Right atrium auricular region (tissue), 2 donors: ENCODE data around the gene GALK1. TPM values are rescaled to one million over a fixed set of nuclear protein-coding genes. Genes with fewer than 3 reads are reported as not detected.

Source experiments
- DNase-seq: peaks from one replicate; pipeline ENCODE4 v3.0.0-alpha.2; 2019; ENCODE audit warnings: low spot score
- H3K27ac ChIP-seq, 2 donors: fragments of 200-600 bp; sonication (generic); 1 replicate in 1 of 2; 2 replicates in 1 of 2; pipeline ENCODE4 v1.5.1; 2016 to 2019
- H3K27me3 ChIP-seq, 2 donors: fragments of 200-600 bp; sonication (generic); one replicate each; pipeline versions ENCODE4 v1.5.1 to v1.6.0; 2017 to 2019
- H3K36me3 ChIP-seq: fragments of 200-600 bp; sonication (generic); one replicate; pipeline ENCODE4 v1.5.1; 2016
- H3K4me1 ChIP-seq, 2 donors: fragments of 200-600 bp; sonication (generic); one replicate each; pipeline versions ENCODE4 v1.5.1 to v1.6.0; 2017 to 2019
- H3K4me3 ChIP-seq, 2 donors: fragments of 200-600 bp; sonication (generic); 1 replicate in 1 of 2; 2 replicates in 1 of 2; pipeline ENCODE4 v1.5.1; 2017 to 2019; ENCODE audit warnings: mild to moderate bottlenecking in 1 of 2, moderate library complexity in 1 of 2
- H3K9me3 ChIP-seq, 2 donors: fragments of 200-600 bp; sonication (generic); one replicate each; pipeline ENCODE4 v1.5.1; 2019
- total RNA-seq, 2 donors: library from RNA; depleted of rRNA; stranded (reverse); fragments of >200 nt; gene quantifications; one replicate each; pipeline ENCODE4 v1.1.0, GENCODE V29; 2016
- TF ChIP-seq, protein P1 (sequence below), 2 donors: fragments of 200-600 bp; sonication (generic); IDR thresholded peaks; one replicate each; pipeline ENCODE4 v1.5.1; 2019; ENCODE audit warnings: antibody characterized with exemption in 2 of 2

The GALK1 gene
- total RNA-seq, 2 donors from 2014 or later = 19.6 to 21.0 TPM

DNA sequence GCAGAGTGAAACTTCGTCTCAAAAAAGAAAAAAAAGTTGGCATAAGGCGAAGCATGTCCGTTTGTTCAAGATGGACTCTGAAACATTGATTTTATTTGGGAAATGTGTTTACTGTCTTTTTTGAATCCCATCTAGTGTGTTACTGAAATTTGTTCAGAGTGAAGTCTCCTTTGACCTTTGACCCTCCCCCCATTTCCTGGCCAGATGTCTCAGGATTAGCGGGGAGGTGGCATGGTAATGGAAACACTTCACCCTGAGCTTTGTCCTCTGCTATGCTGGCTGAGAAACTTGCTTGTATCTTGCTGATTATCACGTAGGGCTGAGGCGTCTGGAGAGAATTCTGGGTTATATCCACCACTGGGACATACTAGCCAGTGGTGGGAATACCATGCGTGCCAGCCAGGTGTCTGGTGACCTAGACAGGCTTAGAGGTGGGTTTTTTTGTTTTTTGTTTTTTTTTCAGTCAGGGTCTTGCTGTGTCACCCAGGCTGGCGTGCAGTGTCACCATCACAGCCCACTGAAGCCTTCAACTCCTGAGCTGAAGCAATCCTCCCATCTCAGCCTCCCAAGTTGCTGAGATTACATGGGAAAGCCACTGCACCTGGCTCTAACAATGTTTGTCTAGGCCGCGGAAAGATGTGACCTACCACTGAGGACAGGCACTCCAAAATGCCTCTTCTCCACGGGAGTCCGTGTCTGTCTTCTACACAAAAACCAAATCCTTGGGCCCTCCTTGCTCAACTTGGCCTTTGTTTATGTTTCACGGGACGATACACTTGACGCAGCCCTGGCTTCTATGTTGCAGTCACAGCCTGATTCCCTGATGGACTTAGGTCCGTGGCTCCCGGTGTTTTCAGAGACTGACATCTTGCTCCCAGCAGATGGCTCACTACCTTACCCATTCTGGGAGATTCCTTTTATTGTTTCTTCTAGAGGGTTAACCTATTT, 6.6 kb upstream of the GALK1 start:
- H3K27ac ChIP-seq = no peak overlapping the region

DNA sequence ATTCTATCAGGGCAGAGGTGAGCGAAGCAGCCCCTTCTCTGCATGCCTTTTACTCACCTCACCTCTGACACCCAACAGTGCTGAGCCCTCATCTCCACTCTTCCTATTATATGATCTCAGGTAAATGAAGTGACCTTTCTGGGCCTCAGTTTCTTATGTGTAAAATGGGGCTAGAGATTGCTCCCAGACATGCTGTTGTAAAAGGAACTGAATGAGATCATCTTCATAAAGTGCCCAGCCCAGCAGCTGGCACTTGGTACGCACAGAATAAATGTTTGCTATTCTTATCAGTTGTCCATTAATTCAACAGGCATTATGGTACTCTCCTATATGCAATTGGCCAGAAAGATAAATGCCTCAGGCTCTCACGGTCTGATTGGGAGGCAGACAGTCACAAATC, 4.5 kb upstream of the GALK1 start:
- Histone ChIP-seq H3K4me3 (no peak overlapping the region), H3K36me3 (peaks cover 4% of the 10 kb centered on the region), H3K27ac (no peak overlapping the region), H3K4me1 (peaks cover 0 to 8% of the 10 kb centered on the region in 2 donors), H3K9me3 (no peaks in the 10 kb centered on the region), H3K27me3 (no peaks in the 10 kb centered on the region)
- TF ChIP-seq, protein P1, sequence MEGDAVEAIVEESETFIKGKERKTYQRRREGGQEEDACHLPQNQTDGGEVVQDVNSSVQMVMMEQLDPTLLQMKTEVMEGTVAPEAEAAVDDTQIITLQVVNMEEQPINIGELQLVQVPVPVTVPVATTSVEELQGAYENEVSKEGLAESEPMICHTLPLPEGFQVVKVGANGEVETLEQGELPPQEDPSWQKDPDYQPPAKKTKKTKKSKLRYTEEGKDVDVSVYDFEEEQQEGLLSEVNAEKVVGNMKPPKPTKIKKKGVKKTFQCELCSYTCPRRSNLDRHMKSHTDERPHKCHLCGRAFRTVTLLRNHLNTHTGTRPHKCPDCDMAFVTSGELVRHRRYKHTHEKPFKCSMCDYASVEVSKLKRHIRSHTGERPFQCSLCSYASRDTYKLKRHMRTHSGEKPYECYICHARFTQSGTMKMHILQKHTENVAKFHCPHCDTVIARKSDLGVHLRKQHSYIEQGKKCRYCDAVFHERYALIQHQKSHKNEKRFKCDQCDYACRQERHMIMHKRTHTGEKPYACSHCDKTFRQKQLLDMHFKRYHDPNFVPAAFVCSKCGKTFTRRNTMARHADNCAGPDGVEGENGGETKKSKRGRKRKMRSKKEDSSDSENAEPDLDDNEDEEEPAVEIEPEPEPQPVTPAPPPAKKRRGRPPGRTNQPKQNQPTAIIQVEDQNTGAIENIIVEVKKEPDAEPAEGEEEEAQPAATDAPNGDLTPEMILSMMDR (IDR thresholded peaks at IDR 0.05) = no peak
- no peak for DNase-seq

More for the DNA sequence above, 6.6 kb upstream of the GALK1 start:
- no peak for DNase-seq
- H3K36me3 ChIP-seq = peaks cover 21% of the 10 kb centered on the region
- TF ChIP-seq, protein P1 (IDR thresholded peaks at IDR 0.05) = no peak
- H3K4me1 ChIP-seq = peaks cover 0 to 14% of the 10 kb centered on the region in 2 donors
- H3K4me3 ChIP-seq = no peak overlapping the region
- H3K27me3 ChIP-seq = no peaks in the 10 kb centered on the region
- H3K9me3 ChIP-seq = no peaks in the 10 kb centered on the region

DNA sequence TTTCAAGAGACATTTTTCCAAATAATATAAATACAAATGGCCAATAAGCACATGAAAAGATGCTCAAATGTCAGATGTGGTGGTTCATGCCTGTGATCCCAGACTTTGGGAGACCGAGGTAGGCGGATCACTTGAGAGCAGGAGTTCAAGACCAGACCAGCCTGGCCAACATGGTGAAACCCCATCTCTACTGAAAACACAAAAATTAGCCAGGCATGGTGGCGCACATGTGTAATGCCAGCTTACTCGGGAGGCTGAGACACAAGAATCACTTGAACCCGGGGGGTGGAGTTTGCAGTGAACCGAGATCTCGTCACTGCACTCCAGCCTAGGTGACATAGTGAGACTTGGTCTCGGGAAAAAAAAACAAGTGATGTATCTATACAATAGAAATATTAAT, 2.9 kb upstream of the GALK1 start:
- no peak overlapping the region for H3K4me3 ChIP-seq
- H3K27ac ChIP-seq = no peak overlapping the region
- H3K9me3 ChIP-seq = no peaks in the 10 kb centered on the region
- no peaks in the 10 kb centered on the region for H3K36me3 ChIP-seq
- H3K27me3 ChIP-seq = no peaks in the 10 kb centered on the region
- H3K4me1 ChIP-seq = peaks cover 0 to 22% of the 10 kb centered on the region in 2 donors
- DNase-seq = no peak
- TF ChIP-seq, protein P1 (IDR thresholded peaks at IDR 0.05) = no peak

DNA sequence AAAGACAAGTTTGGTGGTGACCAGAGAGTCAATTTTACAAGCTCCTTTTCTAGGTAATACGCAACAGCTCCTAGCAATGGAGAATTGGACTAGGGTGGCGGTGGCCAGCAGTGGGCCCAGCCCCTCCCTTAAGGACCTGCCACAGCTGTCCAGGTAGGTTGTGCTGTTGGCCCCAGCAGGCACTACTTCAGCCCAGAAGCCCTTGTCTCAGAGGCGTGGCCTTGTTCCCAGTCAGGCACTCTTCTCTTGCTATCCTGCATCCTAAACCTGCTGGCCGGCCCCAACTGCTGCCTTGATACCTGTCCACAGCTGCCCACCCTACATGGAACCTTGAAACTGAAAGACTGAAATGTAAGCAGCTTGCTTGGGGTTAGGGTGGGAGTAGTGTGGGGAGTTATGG, 989 bp upstream of the GALK1 start:
- H3K9me3 ChIP-seq = no peaks in the 10 kb centered on the region
- H3K27ac ChIP-seq = peak overlapping the region; percentile 90 to 92
- no peak for DNase-seq

DNA sequence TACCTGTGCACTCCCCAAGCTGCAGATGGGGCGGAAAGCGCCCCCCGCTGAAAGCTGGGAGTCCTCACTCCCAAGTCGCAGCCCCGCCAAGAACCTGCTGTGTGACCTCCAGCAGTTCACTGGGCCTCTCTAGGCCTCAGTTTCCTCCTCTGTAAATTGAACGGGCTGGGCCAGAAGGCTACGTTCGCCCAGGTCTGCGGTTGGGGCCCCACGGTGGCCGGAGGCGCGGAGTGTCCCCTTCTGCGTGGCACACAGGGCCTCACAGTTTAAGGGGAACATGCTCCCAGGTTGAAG, 628 bp downstream of the GALK1 start:
- H3K4me3 ChIP-seq = peak overlapping the region; percentile 64 to 79
- H3K9me3 ChIP-seq = no peaks in the 10 kb centered on the region
- TF ChIP-seq, protein P1 (IDR thresholded peaks at IDR 0.05) = peak in 1 of 2 donors; percentile 33
- no peaks in the 10 kb centered on the region for H3K27me3 ChIP-seq
- H3K27ac ChIP-seq = peak overlapping the region; percentile 90 to 92
- H3K36me3 ChIP-seq = no peaks in the 10 kb centered on the region
- peaks cover 0 to 22% of the 10 kb centered on the region in 2 donors for H3K4me1 ChIP-seq
- no peak for DNase-seq

More for the DNA sequence above, 989 bp upstream of the GALK1 start:
- no peaks in the 10 kb centered on the region for H3K36me3 ChIP-seq
- peaks cover 0 to 22% of the 10 kb centered on the region in 2 donors for H3K4me1 ChIP-seq
- H3K27me3 ChIP-seq = no peaks in the 10 kb centered on the region
- H3K4me3 ChIP-seq = no peak overlapping the region
- TF ChIP-seq, protein P1 (IDR thresholded peaks at IDR 0.05) = no peak
